Measurements from ENCODE around the gene EWSR1. TPM values are rescaled to one million over a fixed set of nuclear protein-coding genes. Genes with fewer than 3 reads are reported as not detected.

Gene EWSR1
- total RNA-seq, 2 experiments from 2014 or later = 274 to 303 TPM

- no peak overlapping the region for H3K27ac Mint-ChIP-seq
- no peak for DNase-seq
- H3K27me3 Mint-ChIP-seq (ENCODE audit: low read depth) = no peaks in the 10 kb centered on the region
- no peaks in the 10 kb centered on the region for H3K36me3 Mint-ChIP-seq (ENCODE audit: low read depth)
- H3K4me3 Mint-ChIP-seq = no peak overlapping the region
- H3K9me3 Mint-ChIP-seq = no peaks in the 10 kb centered on the region
- intact Hi-C loops (cut with micrococcal nuclease) = no loop called here
- CTCF ChIA-PET = no interaction called here
- no peaks in the 10 kb centered on the region for H3K4me1 Mint-ChIP-seq (ENCODE audit: low read depth)
Measured at GRCh38 chr22:29325356-29325755, 57.3 kb downstream of the EWSR1 start.

- DNase-seq = no peak
- intact Hi-C loops (cut with micrococcal nuclease) = no loop called here
- H3K4me3 Mint-ChIP-seq = no peak overlapping the region
- H3K4me1 Mint-ChIP-seq (ENCODE audit: low read depth) = no peaks in the 10 kb centered on the region
- H3K27ac Mint-ChIP-seq = no peak overlapping the region
- H3K9me3 Mint-ChIP-seq = no peaks in the 10 kb centered on the region
- no peaks in the 10 kb centered on the region for H3K27me3 Mint-ChIP-seq (ENCODE audit: low read depth)
- no peaks in the 10 kb centered on the region for H3K36me3 Mint-ChIP-seq (ENCODE audit: low read depth)
- CTCF ChIA-PET = interaction anchor here (1.6 kb wide), 1 partner anchor 13 kb away, joined by 4 read pairs; no protein-coding TSS in a partner anchor
Measured at GRCh38 chr22:29325785-29326315, 57.8 kb downstream of the EWSR1 start.

DNA sequence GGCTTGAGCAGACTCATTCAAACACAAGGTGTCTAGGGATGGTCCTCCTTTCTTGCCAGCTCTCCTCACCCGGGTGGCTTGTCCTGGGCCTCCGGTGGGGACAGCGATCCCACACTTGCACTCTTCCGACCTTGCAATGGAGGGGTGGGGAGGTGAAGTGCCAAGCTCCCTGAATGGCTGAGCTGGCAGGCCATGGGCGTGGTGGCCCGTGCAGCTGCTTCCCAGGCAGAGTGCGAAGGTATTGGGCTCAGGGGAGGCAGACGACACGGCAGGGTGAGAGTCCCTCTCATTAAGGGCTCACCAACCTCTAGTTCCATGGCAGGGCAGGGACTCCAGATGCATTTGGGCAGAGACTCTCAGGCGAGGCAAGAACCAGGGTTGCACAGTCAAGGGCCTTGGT is 58.4 kb downstream of the EWSR1 start:
- CTCF ChIA-PET = interaction anchor here (1.6 kb wide), 1 partner anchor 13 kb away, joined by 4 read pairs; no protein-coding TSS in a partner anchor
- Mint-ChIP-seq H3K36me3 (ENCODE audit: low read depth) (no peaks in the 10 kb centered on the region), H3K4me3 (no peak overlapping the region), H3K9me3 (no peaks in the 10 kb centered on the region), H3K27me3 (ENCODE audit: low read depth) (no peaks in the 10 kb centered on the region), H3K4me1 (ENCODE audit: low read depth) (no peaks in the 10 kb centered on the region), H3K27ac (no peak overlapping the region)
- intact Hi-C loops (cut with micrococcal nuclease) = no loop called here
- DNase-seq = no peak

GRCh38 chr22:29327089-29327764 is 59.2 kb downstream of the EWSR1 start:
- H3K36me3 Mint-ChIP-seq (ENCODE audit: low read depth) = peaks cover 1% of the 10 kb centered on the region
- intact Hi-C loops (cut with micrococcal nuclease) = no loop called here
- no peak overlapping the region for H3K4me3 Mint-ChIP-seq
- no peak overlapping the region for H3K27ac Mint-ChIP-seq
- no peaks in the 10 kb centered on the region for H3K9me3 Mint-ChIP-seq
- H3K27me3 Mint-ChIP-seq (ENCODE audit: low read depth) = no peaks in the 10 kb centered on the region
- CTCF ChIA-PET = interaction anchor here (1.6 kb wide), 1 partner anchor 14 kb away, joined by 4 read pairs; no protein-coding TSS in a partner anchor
- no peak for DNase-seq
- no peaks in the 10 kb centered on the region for H3K4me1 Mint-ChIP-seq (ENCODE audit: low read depth)

- no peaks in the 10 kb centered on the region for H3K27me3 Mint-ChIP-seq (ENCODE audit: low read depth)
- CTCF ChIA-PET = interaction anchor here (0.6 kb wide), 1 partner anchor 8 kb away, joined by 3 read pairs; no protein-coding TSS in a partner anchor
- intact Hi-C loops (cut with micrococcal nuclease) = no loop called here
- no peak for DNase-seq
- H3K27ac Mint-ChIP-seq = no peak overlapping the region
- no peak overlapping the region for H3K4me3 Mint-ChIP-seq
- H3K36me3 Mint-ChIP-seq (ENCODE audit: low read depth) = peaks cover 1% of the 10 kb centered on the region
- H3K4me1 Mint-ChIP-seq (ENCODE audit: low read depth) = no peaks in the 10 kb centered on the region
- no peaks in the 10 kb centered on the region for H3K9me3 Mint-ChIP-seq
Measured at GRCh38 chr22:29328055-29328454, 60.0 kb downstream of the EWSR1 start.

- H3K27me3 Mint-ChIP-seq (ENCODE audit: low read depth) = no peaks in the 10 kb centered on the region
- H3K4me1 Mint-ChIP-seq (ENCODE audit: low read depth) = no peaks in the 10 kb centered on the region
- CTCF ChIA-PET = interaction anchor here (0.6 kb wide), 1 partner anchor 8 kb away, joined by 3 read pairs; no protein-coding TSS in a partner anchor
- intact Hi-C loops (cut with micrococcal nuclease) = no loop called here
- H3K36me3 Mint-ChIP-seq (ENCODE audit: low read depth) = peaks cover 1% of the 10 kb centered on the region
- no peak overlapping the region for H3K4me3 Mint-ChIP-seq
- no peak for DNase-seq
- no peak overlapping the region for H3K27ac Mint-ChIP-seq
- H3K9me3 Mint-ChIP-seq = no peaks in the 10 kb centered on the region
Measured at GRCh38 chr22:29328566-29329500, 60.8 kb downstream of the EWSR1 start.

GRCh38 chr22:29329581-29329980 is 61.5 kb downstream of the EWSR1 start:
- peaks cover 4% of the 10 kb centered on the region for H3K36me3 Mint-ChIP-seq (ENCODE audit: low read depth)
- intact Hi-C loops (cut with micrococcal nuclease) = no loop called here
- no peak for DNase-seq
- CTCF ChIA-PET = no interaction called here
- no peak overlapping the region for H3K27ac Mint-ChIP-seq
- no peak overlapping the region for H3K4me3 Mint-ChIP-seq
- no peaks in the 10 kb centered on the region for H3K9me3 Mint-ChIP-seq
- no peaks in the 10 kb centered on the region for H3K27me3 Mint-ChIP-seq (ENCODE audit: low read depth)
- H3K4me1 Mint-ChIP-seq (ENCODE audit: low read depth) = no peaks in the 10 kb centered on the region

DNA sequence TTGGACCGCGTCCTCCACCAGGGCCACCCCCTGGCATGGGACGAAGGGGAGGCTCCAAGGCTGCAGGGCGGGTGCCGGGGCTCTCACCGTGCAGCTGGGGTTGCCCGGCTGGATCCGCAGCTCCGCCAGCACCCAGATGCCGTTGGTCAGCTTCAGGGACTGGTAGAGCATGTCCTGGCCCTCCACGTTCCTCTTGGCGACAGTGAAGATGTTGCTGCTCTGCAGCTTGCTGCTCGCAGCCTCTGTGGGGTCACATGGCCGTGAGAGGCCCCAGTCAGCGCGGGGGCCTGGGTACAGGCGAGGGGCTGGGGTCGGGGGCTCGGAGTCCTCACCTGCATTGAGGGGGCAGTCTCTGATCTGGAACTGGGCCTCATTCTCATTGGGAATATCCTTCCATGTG is 62.2 kb downstream of the EWSR1 start:
- Mint-ChIP-seq H3K36me3 (ENCODE audit: low read depth) (peaks cover 4% of the 10 kb centered on the region), H3K27me3 (ENCODE audit: low read depth) (no peaks in the 10 kb centered on the region), H3K4me3 (no peak overlapping the region), H3K9me3 (no peaks in the 10 kb centered on the region), H3K27ac (no peak overlapping the region), H3K4me1 (ENCODE audit: low read depth) (no peaks in the 10 kb centered on the region)
- no peak for DNase-seq
- CTCF ChIA-PET = no interaction called here
- intact Hi-C loops (cut with micrococcal nuclease) = no loop called here

- intact Hi-C loops (cut with micrococcal nuclease) = no loop called here
- H3K27ac Mint-ChIP-seq = no peak overlapping the region
- no peak for DNase-seq
- no peak overlapping the region for H3K4me3 Mint-ChIP-seq
- H3K36me3 Mint-ChIP-seq (ENCODE audit: low read depth) = peaks cover 4% of the 10 kb centered on the region
- H3K27me3 Mint-ChIP-seq (ENCODE audit: low read depth) = no peaks in the 10 kb centered on the region
- H3K9me3 Mint-ChIP-seq = no peaks in the 10 kb centered on the region
- CTCF ChIA-PET = no interaction called here
- no peaks in the 10 kb centered on the region for H3K4me1 Mint-ChIP-seq (ENCODE audit: low read depth)
Measured at GRCh38 chr22:29330753-29331152, 62.7 kb downstream of the EWSR1 start.

DNA sequence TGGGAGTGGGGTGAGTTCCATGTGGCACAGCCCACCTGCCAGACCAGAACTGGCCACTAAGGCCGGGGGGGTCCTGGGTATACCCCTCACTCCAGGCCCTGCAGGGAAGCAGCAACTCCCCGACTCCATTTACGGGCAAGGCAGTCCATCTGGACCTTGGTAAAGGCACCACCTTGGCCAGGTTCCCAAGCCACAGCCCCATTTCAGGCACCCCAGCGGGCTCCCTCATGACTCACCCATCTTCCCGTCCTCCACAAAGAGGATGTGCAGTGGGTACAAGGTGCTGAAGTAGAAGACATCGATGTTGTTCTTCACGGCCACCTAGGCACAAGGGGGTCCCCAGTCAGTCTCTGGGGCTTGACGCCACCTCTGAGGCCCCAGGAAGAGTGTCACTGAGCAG is 63.1 kb downstream of the EWSR1 start:
- Mint-ChIP-seq H3K36me3 (ENCODE audit: low read depth) (peaks cover 6% of the 10 kb centered on the region), H3K27ac (no peak overlapping the region), H3K27me3 (ENCODE audit: low read depth) (no peaks in the 10 kb centered on the region), H3K9me3 (no peaks in the 10 kb centered on the region), H3K4me1 (ENCODE audit: low read depth) (no peaks in the 10 kb centered on the region), H3K4me3 (no peak overlapping the region)
- CTCF ChIA-PET = no interaction called here
- intact Hi-C loops (cut with micrococcal nuclease) = no loop called here
- DNase-seq = no peak

GRCh38 chr22:29331658-29332300 is 63.7 kb downstream of the EWSR1 start:
- H3K27me3 Mint-ChIP-seq (ENCODE audit: low read depth) = no peaks in the 10 kb centered on the region
- no peak for DNase-seq
- H3K4me1 Mint-ChIP-seq (ENCODE audit: low read depth) = no peaks in the 10 kb centered on the region
- intact Hi-C loops (cut with micrococcal nuclease) = no loop called here
- peaks cover 7% of the 10 kb centered on the region for H3K36me3 Mint-ChIP-seq (ENCODE audit: low read depth)
- H3K9me3 Mint-ChIP-seq = no peaks in the 10 kb centered on the region
- CTCF ChIA-PET = no interaction called here
- no peak overlapping the region for H3K4me3 Mint-ChIP-seq
- H3K27ac Mint-ChIP-seq = no peak overlapping the region

DNA sequence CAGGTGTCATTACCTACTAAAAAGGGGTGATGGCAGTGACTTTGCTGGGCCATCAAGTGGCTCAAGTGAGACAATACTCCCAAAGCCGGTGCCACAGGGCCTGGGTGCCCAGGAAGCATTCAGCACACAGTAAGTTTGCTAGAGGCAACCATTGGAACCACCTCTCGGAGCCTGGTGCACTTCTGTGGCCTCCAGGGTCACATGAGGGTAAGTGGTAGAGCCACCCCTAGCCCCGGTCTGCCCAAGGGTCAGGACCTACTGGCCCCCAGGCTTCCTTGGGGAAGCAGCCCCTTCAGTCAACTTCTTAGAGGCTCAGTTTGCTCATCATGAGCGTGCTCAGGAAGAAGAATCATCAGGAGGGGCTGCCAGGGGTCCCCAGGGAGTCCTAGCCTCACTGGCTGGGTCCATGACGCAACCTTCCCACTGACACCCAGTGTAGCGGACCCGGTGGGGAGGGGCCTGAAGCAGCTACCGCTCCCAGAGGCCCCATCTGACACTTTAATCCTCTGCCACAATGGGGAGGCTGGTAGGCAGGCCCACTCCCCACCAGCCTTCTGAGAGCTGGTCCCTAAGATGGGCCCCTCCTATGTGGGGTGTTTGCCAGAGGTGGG is 64.9 kb downstream of the EWSR1 start:
- Mint-ChIP-seq H3K27ac (no peak overlapping the region), H3K4me1 (ENCODE audit: low read depth) (no peaks in the 10 kb centered on the region), H3K27me3 (ENCODE audit: low read depth) (no peaks in the 10 kb centered on the region), H3K9me3 (no peaks in the 10 kb centered on the region), H3K4me3 (no peak overlapping the region), H3K36me3 (ENCODE audit: low read depth) (peaks cover 7% of the 10 kb centered on the region)
- intact Hi-C loops (cut with micrococcal nuclease) = no loop called here
- CTCF ChIA-PET = interaction anchor here (0.6 kb wide), 1 partner anchor 180 kb away, joined by 3 read pairs; no protein-coding TSS in a partner anchor
- no peak for DNase-seq

All from activated naive CD4-positive, alpha-beta T cell treated with anti-CD3 and anti-CD28 coated beads for 36 hours (primary cell).